K562 (cell line): ENCODE results near the gene CLCA1.

Experiments
- HDGF ChIP-seq: fragments of 450-650 bp; IDR thresholded peaks from 2 replicates; pipeline ENCODE4 v1.6.1; 2016
- SMAD4 ChIP-seq: fragments of 250-450 bp; sonication (Bioruptor Pico); conservative IDR thresholded peaks from 2 replicates; pipeline ENCODE4 v1.8.0; 2021; ENCODE audit warnings: inconsistent platforms, mild to moderate bottlenecking, moderate library complexity
- SP1 ChIP-seq: sonication (generic); formaldehyde crosslinking; IDR thresholded peaks from 2 replicates; pipeline ENCODE4 v1.8.1; 2022; ENCODE audit warnings: mild to moderate bottlenecking, missing genetic modification reagents
- ZBTB8A ChIP-seq: fragments of 450-650 bp; IDR thresholded peaks from 2 replicates; pipeline ENCODE4 v1.6.1; 2018; ENCODE audit warnings: mild to moderate bottlenecking, moderate library complexity; ENCODE audit not compliant: partially characterized antibody
- ZNF134 ChIP-seq: fragments of 250-450 bp; sonication (Bioruptor Pico); conservative IDR thresholded peaks from 2 replicates; pipeline ENCODE4 v1.4.0; 2020
- ZNF551 ChIP-seq: fragments of 250-450 bp; sonication (Bioruptor Pico); IDR thresholded peaks from 2 replicates; pipeline ENCODE4 v1.5.0; 2021; ENCODE audit warnings: mild to moderate bottlenecking, moderate library complexity
- TF ChIP-seq, protein P1 (sequence below), 3 experiments: IDR thresholded peaks in 2 of 3; conservative IDR thresholded peaks in 1 of 3; 2 replicates each; pipeline ENCODE4 v1.5.1; 2011 to 2012; ENCODE audit warnings: low read length in 3 of 3, mild to moderate bottlenecking in 3 of 3, control low read depth in 2 of 3, improper control_type of control experiment in 1 of 3, inconsistent platforms in 1 of 3, low read depth in 1 of 3, mixed read lengths in 1 of 3, moderate library complexity in 1 of 3; ENCODE audit not compliant: insufficient read depth in 2 of 3

DNA sequence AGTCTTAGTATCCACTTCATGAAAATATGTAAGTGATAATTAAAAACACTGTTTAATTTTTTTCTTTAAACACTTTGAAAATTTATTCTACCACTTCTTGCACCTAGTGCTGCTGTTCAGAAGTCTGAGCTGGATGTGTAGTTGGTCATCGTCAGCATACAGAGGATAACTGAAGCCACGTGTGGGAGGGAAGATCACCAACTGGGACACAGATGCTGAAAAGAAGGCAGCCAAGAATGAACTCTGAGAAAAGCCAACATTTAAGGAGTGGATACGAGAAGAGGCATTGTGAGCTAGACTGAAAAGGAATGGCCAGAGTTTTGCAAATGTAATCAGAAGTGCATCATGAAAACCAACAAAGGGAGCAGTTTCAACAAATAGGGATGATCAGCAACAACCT is 53.5 kb downstream of the CLCA1 start:
- TF ChIP-seq ZNF551 (CRISPR knock-in tag) (no peak), SP1 (CRISPR knock-in tag) (no peak), ZNF134 (CRISPR knock-in tag) (no peak), SMAD4 (CRISPR knock-in tag) (no peak), HDGF (no peak), ZBTB8A (no peak)
- TF ChIP-seq, protein P1, sequence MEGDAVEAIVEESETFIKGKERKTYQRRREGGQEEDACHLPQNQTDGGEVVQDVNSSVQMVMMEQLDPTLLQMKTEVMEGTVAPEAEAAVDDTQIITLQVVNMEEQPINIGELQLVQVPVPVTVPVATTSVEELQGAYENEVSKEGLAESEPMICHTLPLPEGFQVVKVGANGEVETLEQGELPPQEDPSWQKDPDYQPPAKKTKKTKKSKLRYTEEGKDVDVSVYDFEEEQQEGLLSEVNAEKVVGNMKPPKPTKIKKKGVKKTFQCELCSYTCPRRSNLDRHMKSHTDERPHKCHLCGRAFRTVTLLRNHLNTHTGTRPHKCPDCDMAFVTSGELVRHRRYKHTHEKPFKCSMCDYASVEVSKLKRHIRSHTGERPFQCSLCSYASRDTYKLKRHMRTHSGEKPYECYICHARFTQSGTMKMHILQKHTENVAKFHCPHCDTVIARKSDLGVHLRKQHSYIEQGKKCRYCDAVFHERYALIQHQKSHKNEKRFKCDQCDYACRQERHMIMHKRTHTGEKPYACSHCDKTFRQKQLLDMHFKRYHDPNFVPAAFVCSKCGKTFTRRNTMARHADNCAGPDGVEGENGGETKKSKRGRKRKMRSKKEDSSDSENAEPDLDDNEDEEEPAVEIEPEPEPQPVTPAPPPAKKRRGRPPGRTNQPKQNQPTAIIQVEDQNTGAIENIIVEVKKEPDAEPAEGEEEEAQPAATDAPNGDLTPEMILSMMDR (IDR thresholded peaks at IDR 0.05 in 2 of 3, conservative IDR thresholded peaks at IDR 0.05 in 1 of 3; ENCODE audit: insufficient read depth in 2 of 3, low read depth in 1 of 3, low read length in 3 of 3): no peak
